ENCODE results near the gene DRAP1. TPM values are rescaled to one million over a fixed set of nuclear protein-coding genes. Genes with fewer than 3 reads are reported as not detected.
A peak's percentile ranks its signal among the peaks of the same experiment; 100 is the strongest.

The DRAP1 gene
- total and polyA plus RNA-seq, 9 of the 15 experiments (the other 6 are each of a cell fraction or from before 2014, with no cell fraction given) = 9.6 to 200 (median 92.9) TPM

DNA sequence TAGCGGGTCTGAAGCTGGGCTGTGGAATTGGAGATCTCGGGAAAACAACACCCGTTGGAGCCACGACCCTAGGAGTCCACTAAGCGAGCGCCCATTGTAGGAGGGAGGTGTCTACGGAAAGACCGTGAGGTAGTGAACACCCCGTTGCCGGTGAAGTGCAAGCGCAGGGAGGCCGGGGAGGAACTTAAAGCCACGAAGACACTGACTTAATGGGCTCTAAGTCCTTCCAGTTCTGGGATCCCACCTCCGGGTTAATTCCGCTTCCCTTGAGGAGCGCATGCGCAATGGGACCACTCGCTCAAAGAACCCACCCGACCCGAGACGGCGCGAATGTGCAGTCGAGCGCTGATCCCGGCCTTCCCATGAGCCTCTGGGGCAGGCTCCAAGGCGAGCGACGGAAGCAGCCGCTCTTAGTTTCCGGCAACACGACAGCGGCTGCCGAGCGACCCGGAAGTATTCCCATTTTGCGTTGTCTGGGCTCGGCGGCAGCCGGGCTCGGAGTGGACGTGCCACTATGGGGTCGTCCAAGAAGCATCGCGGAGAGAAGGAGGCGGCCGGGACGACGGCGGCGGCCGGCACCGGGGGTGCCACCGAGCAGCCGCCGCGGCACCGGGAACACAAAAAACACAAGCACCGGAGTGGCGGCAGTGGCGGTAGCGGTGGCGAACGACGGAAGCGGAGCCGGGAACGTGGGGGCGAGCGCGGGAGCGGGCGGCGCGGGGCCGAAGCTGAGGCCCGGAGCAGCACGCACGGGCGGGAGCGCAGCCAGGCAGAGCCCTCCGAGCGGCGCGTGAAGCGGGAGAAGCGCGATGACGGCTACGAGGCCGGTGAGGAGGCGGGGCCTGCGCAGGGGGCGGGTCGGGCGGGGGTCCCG, 42.3 kb downstream of the DRAP1 start, which contains the start of gene SART1 (continued):
- TF ChIP-seq, protein P1, sequence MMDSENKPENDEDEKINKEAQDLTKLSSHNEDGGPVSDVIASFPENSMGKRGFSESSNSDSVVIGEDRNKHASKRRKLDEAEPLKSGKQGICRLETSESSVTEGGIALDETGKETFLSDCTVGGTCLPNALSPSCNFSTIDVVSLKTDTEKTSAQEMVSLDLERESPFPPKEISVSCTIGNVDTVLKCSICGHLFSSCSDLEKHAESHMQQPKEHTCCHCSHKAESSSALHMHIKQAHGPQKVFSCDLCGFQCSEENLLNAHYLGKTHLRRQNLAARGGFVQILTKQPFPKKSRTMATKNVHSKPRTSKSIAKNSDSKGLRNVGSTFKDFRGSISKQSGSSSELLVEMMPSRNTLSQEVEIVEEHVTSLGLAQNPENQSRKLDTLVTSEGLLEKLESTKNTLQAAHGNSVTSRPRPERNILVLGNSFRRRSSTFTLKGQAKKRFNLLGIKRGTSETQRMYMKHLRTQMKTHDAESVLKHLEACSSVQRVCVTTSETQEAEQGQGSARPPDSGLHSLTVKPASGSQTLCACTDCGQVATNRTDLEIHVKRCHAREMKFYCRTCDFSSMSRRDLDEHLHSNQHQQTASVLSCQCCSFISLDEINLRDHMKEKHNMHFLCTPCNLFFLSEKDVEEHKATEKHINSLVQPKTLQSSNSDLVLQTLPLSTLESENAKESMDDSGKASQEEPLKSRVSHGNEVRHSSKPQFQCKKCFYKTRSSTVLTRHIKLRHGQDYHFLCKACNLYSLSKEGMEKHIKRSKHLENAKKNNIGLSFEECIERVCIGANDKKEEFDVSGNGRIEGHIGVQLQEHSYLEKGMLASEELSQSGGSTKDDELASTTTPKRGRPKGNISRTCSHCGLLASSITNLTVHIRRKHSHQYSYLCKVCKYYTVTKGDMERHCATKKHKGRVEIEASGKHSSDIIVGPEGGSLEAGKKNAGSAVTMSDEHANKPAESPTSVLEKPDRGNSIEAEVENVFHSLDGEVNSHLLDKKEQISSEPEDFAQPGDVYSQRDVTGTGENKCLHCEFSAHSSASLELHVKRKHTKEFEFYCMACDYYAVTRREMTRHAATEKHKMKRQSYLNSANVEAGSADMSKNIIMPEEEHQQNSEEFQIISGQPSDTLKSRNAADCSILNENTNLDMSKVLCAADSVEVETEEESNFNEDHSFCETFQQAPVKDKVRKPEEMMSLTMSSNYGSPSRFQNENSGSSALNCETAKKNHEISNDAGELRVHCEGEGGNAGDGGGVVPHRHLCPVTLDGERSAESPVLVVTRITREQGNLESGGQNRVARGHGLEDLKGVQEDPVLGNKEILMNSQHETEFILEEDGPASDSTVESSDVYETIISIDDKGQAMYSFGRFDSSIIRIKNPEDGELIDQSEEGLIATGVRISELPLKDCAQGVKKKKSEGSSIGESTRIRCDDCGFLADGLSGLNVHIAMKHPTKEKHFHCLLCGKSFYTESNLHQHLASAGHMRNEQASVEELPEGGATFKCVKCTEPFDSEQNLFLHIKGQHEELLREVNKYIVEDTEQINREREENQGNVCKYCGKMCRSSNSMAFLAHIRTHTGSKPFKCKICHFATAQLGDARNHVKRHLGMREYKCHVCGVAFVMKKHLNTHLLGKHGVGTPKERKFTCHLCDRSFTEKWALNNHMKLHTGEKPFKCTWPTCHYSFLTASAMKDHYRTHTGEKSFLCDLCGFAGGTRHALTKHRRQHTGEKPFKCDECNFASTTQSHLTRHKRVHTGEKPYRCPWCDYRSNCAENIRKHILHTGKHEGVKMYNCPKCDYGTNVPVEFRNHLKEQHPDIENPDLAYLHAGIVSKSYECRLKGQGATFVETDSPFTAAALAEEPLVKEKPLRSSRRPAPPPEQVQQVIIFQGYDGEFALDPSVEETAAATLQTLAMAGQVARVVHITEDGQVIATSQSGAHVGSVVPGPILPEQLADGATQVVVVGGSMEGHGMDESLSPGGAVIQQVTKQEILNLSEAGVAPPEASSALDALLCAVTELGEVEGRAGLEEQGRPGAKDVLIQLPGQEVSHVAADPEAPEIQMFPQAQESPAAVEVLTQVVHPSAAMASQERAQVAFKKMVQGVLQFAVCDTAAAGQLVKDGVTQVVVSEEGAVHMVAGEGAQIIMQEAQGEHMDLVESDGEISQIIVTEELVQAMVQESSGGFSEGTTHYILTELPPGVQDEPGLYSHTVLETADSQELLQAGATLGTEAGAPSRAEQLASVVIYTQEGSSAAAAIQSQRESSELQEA (IDR thresholded peaks at IDR 0.05; ENCODE audit: low read depth) = peak; percentile 57; the same call in 1 of the 2 replicates
- TF ChIP-seq, protein P2, sequence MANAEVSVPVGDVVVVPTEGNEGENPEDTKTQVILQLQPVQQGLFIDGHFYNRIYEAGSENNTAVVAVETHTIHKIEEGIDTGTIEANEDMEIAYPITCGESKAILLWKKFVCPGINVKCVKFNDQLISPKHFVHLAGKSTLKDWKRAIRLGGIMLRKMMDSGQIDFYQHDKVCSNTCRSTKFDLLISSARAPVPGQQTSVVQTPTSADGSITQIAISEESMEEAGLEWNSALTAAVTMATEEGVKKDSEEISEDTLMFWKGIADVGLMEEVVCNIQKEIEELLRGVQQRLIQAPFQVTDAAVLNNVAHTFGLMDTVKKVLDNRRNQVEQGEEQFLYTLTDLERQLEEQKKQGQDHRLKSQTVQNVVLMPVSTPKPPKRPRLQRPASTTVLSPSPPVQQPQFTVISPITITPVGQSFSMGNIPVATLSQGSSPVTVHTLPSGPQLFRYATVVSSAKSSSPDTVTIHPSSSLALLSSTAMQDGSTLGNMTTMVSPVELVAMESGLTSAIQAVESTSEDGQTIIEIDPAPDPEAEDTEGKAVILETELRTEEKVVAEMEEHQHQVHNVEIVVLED (CRISPR knock-in tag; IDR thresholded peaks at IDR 0.05) = peak; percentile 46; the same call in 1 of the 2 replicates
- TF ChIP-seq, protein P3, sequence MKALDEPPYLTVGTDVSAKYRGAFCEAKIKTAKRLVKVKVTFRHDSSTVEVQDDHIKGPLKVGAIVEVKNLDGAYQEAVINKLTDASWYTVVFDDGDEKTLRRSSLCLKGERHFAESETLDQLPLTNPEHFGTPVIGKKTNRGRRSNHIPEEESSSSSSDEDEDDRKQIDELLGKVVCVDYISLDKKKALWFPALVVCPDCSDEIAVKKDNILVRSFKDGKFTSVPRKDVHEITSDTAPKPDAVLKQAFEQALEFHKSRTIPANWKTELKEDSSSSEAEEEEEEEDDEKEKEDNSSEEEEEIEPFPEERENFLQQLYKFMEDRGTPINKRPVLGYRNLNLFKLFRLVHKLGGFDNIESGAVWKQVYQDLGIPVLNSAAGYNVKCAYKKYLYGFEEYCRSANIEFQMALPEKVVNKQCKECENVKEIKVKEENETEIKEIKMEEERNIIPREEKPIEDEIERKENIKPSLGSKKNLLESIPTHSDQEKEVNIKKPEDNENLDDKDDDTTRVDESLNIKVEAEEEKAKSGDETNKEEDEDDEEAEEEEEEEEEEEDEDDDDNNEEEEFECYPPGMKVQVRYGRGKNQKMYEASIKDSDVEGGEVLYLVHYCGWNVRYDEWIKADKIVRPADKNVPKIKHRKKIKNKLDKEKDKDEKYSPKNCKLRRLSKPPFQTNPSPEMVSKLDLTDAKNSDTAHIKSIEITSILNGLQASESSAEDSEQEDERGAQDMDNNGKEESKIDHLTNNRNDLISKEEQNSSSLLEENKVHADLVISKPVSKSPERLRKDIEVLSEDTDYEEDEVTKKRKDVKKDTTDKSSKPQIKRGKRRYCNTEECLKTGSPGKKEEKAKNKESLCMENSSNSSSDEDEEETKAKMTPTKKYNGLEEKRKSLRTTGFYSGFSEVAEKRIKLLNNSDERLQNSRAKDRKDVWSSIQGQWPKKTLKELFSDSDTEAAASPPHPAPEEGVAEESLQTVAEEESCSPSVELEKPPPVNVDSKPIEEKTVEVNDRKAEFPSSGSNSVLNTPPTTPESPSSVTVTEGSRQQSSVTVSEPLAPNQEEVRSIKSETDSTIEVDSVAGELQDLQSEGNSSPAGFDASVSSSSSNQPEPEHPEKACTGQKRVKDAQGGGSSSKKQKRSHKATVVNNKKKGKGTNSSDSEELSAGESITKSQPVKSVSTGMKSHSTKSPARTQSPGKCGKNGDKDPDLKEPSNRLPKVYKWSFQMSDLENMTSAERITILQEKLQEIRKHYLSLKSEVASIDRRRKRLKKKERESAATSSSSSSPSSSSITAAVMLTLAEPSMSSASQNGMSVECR (CRISPR knock-in tag; IDR thresholded peaks at IDR 0.05) = peak; percentile 89
- TF ChIP-seq CHD1 (IDR thresholded peaks at IDR 0.05; ENCODE audit: low read length) = peak; percentile 92
- TF ChIP-seq YY1 (IDR thresholded peaks at IDR 0.05; ENCODE audit: borderline replicate concordance in 1 of 3, control insufficient read depth in 1 of 3, extremely low read depth in 1 of 3, insufficient read depth in 3 of 3, insufficient read length in 1 of 3, insufficient replicate concordance in 2 of 3, low read depth in 1 of 3, low read length in 2 of 3) = peak in 2 of 3 experiments; percentile 77 to 78
- 0 out of 2 replicates have a peak, but pooled peaks have one; percentile 34 for TF ChIP-seq SOX6 (IDR thresholded peaks at IDR 0.05)
- TF ChIP-seq, protein P4, sequence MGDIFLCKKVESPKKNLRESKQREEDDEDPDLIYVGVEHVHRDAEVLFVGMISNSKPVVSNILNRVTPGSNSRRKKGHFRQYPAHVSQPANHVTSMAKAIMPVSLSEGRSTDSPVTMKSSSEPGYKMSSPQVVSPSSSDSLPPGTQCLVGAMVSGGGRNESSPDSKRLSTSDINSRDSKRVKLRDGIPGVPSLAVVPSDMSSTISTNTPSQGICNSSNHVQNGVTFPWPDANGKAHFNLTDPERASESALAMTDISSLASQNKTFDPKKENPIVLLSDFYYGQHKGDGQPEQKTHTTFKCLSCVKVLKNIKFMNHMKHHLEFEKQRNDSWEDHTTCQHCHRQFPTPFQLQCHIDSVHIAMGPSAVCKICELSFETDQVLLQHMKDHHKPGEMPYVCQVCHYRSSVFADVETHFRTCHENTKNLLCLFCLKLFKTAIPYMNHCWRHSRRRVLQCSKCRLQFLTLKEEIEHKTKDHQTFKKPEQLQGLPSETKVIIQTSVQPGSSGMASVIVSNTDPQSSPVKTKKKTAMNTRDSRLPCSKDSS (IDR thresholded peaks at IDR 0.05; ENCODE audit: low read depth, partially characterized antibody) = no peak
- peak; percentile 65 for TF ChIP-seq HMGN3 (IDR thresholded peaks at IDR 0.05; ENCODE audit: borderline replicate concordance, extremely low read depth, insufficient read length, low read depth, low read length)
